ENCODE data around the gene RXFP1. TPM values are rescaled to one million over a fixed set of nuclear protein-coding genes. Genes with fewer than 3 reads are reported as not detected.

Gene RXFP1
- polyA plus RNA-seq, 1 of the 3 experiments (the other 2 are of a cell fraction): not detected

GRCh38 chr4:158671665-158671914 is 149.9 kb downstream of the RXFP1 start, which contains the start of gene C4orf46:
TSS of gene C4orf46 (minus strand) at chr4:158671887. CDS start at chr4:158671801, 86 bp downstream.
- TF ChIP-seq TAF1 (IDR thresholded peaks at IDR 0.05; ENCODE audit: borderline replicate concordance, low read depth, low read length): 0 out of 2 replicates have a peak, but pooled peaks have one; percentile 12
- TF ChIP-seq ELF1 (IDR thresholded peaks at IDR 0.05): no peak
- peak; percentile 57; the same call in 1 of the 2 replicates for TF ChIP-seq POLR2AphosphoS5 (IDR thresholded peaks at IDR 0.05; ENCODE audit: low read depth, low read length)
- DNase-seq: no peak
- H3K79me2 ChIP-seq (ENCODE audit: insufficient read depth): peaks cover 56% of the 10 kb centered on the region
- CTCF ChIA-PET: interaction anchor here (1.4 kb wide), 1 partner anchor 34 kb away, joined by 3 read pairs; no protein-coding TSS in a partner anchor
- no peaks in the 10 kb centered on the region for H3K27me3 ChIP-seq (ENCODE audit: insufficient read depth)
- no peaks in the 10 kb centered on the region for H3K9me2 ChIP-seq
- WGBS (ENCODE audit: low lambda C conversion rate): 0% methylated on average over 5 of the region's 20 CpGs
- peak within 1 kb of the TSS; percentile 82 for H2AFZ ChIP-seq (ENCODE audit: low read depth)
- H3K9ac ChIP-seq: peak within 1 kb of the TSS; percentile 91
- peak within 1 kb of the TSS; percentile 91 to 92 for H3K27ac ChIP-seq (ENCODE audit: low read depth in 2 of 2, low read length in 1 of 2)
- H3K4me3 ChIP-seq (ENCODE audit: low read depth in 2 of 2, low read length in 1 of 2): peak within 1 kb of the TSS; percentile 89 to 98
- H3F3A ChIP-seq (replicated peaks; ENCODE audit: insufficient read depth): peaks cover 23% of the 10 kb centered on the region
- H3K9me3 ChIP-seq: no peaks in the 10 kb centered on the region
- POLR2A ChIA-PET: no interaction called here
- H4K20me1 ChIP-seq (ENCODE audit: insufficient read depth): peaks cover 17% of the 10 kb centered on the region; the same call in 1 of the 2 replicates
- H3K4me2 ChIP-seq: peak within 1 kb of the TSS; percentile 90
- peaks cover 14 to 16% of the 10 kb centered on the region in 2 experiments; a peak in 3 of 4 replicates for H3K4me1 ChIP-seq (ENCODE audit: control insufficient read depth in 1 of 2, insufficient read depth in 2 of 2, low read depth in 1 of 2, low read length in 1 of 2)
- peaks cover 14 to 16% of the 10 kb centered on the region in 2 experiments for H3K36me3 ChIP-seq (replicated peaks in 1 of 2; ENCODE audit: control insufficient read depth in 1 of 2, insufficient read depth in 2 of 2, low read length in 1 of 2)

- H3F3A ChIP-seq (replicated peaks; ENCODE audit: insufficient read depth): peaks cover 23% of the 10 kb centered on the region
- CTCF ChIA-PET: interaction anchor here (0.7 to 1.4 kb wide), 5 partner anchors 9 to 82 kb away, joined by 3 to 6 read pairs (median 3); no protein-coding TSS in a partner anchor
- peaks cover 17% of the 10 kb centered on the region; the same call in 1 of the 2 replicates for H4K20me1 ChIP-seq (ENCODE audit: insufficient read depth)
- peak within 1 kb of the TSS; percentile 91 to 92 for H3K27ac ChIP-seq (ENCODE audit: low read depth in 2 of 2, low read length in 1 of 2)
- POLR2A ChIA-PET: no interaction called here
- no peaks in the 10 kb centered on the region for H3K9me3 ChIP-seq
- H3K4me2 ChIP-seq: peak within 1 kb of the TSS; percentile 90
- peak within 1 kb of the TSS; percentile 91 for H3K9ac ChIP-seq
- H3K4me3 ChIP-seq (ENCODE audit: low read depth in 2 of 2, low read length in 1 of 2): peak within 1 kb of the TSS; percentile 89 to 98
- H3K9me2 ChIP-seq: no peaks in the 10 kb centered on the region
- H3K27me3 ChIP-seq (ENCODE audit: insufficient read depth): no peaks in the 10 kb centered on the region
- H3K79me2 ChIP-seq (ENCODE audit: insufficient read depth): peaks cover 50% of the 10 kb centered on the region
- peak within 1 kb of the TSS; percentile 82 for H2AFZ ChIP-seq (ENCODE audit: low read depth)
- peaks cover 12 to 16% of the 10 kb centered on the region in 2 experiments for H3K36me3 ChIP-seq (replicated peaks in 1 of 2; ENCODE audit: control insufficient read depth in 1 of 2, insufficient read depth in 2 of 2, low read length in 1 of 2)
- peaks cover 14 to 16% of the 10 kb centered on the region in 2 experiments; a peak in 3 of 4 replicates for H3K4me1 ChIP-seq (ENCODE audit: control insufficient read depth in 1 of 2, insufficient read depth in 2 of 2, low read depth in 1 of 2, low read length in 1 of 2)
- WGBS (ENCODE audit: low lambda C conversion rate): 2% methylated on average over 45 of the region's 60 CpGs
- DNase-seq: peak; percentile 95
- TF ChIP-seq TAF1 (IDR thresholded peaks at IDR 0.05; ENCODE audit: borderline replicate concordance, low read depth, low read length): peak; percentile 58; the same call in 1 of the 2 replicates
- no peak; the same call in 1 of the 2 replicates for TF ChIP-seq IRF3 (IDR thresholded peaks at IDR 0.05; ENCODE audit: low read depth, low read length)
- TF ChIP-seq FOSL2 (IDR thresholded peaks at IDR 0.05; ENCODE audit: borderline replicate concordance, low read depth): no peak
- TF ChIP-seq EZH2phosphoT487 (IDR thresholded peaks at IDR 0.05; ENCODE audit: borderline replicate concordance, low read depth): no peak
- peak; percentile 48; the same call in 1 of the 2 replicates for TF ChIP-seq RXRA (IDR thresholded peaks at IDR 0.05; ENCODE audit: borderline replicate concordance, low read depth)
- no peak for TF ChIP-seq REST (IDR thresholded peaks at IDR 0.05; ENCODE audit: low read depth, low read length)
- TF ChIP-seq JUND (IDR thresholded peaks at IDR 0.05): no peak; the same call in 1 of the 2 replicates
- peak; percentile 5 to 15; a peak in 2 of 4 replicates for TF ChIP-seq EP300 (IDR thresholded peaks at IDR 0.05; ENCODE audit: borderline replicate concordance in 1 of 2, low read depth in 1 of 2, low read length in 1 of 2)
- TF ChIP-seq TCF12 (IDR thresholded peaks at IDR 0.05): peak; percentile 28; the same call in 1 of the 2 replicates
- no peak; the same call in 1 of the 2 replicates for TF ChIP-seq POLR2AphosphoS5 (IDR thresholded peaks at IDR 0.05; ENCODE audit: low read depth, low read length)
- no peak; the same call in none of the 2 replicates for TF ChIP-seq YY1 (IDR thresholded peaks at IDR 0.05; ENCODE audit: low read depth)
- TF ChIP-seq ELF1 (IDR thresholded peaks at IDR 0.05): peak; percentile 98
- TF ChIP-seq CHD2 (IDR thresholded peaks at IDR 0.05; ENCODE audit: low read length, partially characterized antibody): peak; percentile 87
- 0 out of 2 replicates have a peak, but pooled peaks have one; percentile 8 for TF ChIP-seq USF1 (IDR thresholded peaks at IDR 0.05; ENCODE audit: borderline replicate concordance, low read depth)
- no peak for TF ChIP-seq NFIC (IDR thresholded peaks at IDR 0.05; ENCODE audit: borderline replicate concordance)
- peak; percentile 74 for TF ChIP-seq GABPA (IDR thresholded peaks at IDR 0.05; ENCODE audit: low read depth)
- 0 out of 2 replicates have a peak, but pooled peaks have one; percentile 22 for TF ChIP-seq RAD21 (IDR thresholded peaks at IDR 0.05; ENCODE audit: low read length)
- no peak for TF ChIP-seq MEF2A (IDR thresholded peaks at IDR 0.05; ENCODE audit: borderline replicate concordance, low read depth)
- TF ChIP-seq NRF1 (IDR thresholded peaks at IDR 0.05; ENCODE audit: low read depth, low read length): peak; percentile 91
- TF ChIP-seq SIN3A (IDR thresholded peaks at IDR 0.05; ENCODE audit: borderline replicate concordance, low read depth, low read length): peak; percentile 70; the same call in 1 of the 2 replicates
Measured at GRCh38 chr4:158671915-158672806, 150.5 kb downstream of the RXFP1 start, which contains the start of gene ETFDH. TSS of gene ETFDH (plus strand) at chr4:158672296. CDS start at chr4:158672457, 161 bp downstream.

Measured in SK-N-SH (cell line).